HCT116 (cell line): Measurements from ENCODE around the gene IDH3G. TPM values are rescaled to one million over a fixed set of nuclear protein-coding genes. Genes with fewer than 3 reads are reported as not detected.

Experiments used
- ATAC-seq: fragments of 200-7000 bp; cut with Tn5 transposase; 2 replicates; pipeline ENCODE4 v1.9.1; 2020; ENCODE audit warnings: mild to moderate bottlenecking, moderate library complexity
- BruUV-seq: library from RNA; stranded (reverse); fragments of 400-500 nt; replicated peaks from 2 replicates; lab custom pipeline; 2021; lab: Mats Ljungman, UMichigan
- CTCF ChIA-PET: fragments of 300-600 bp; sonication (Branson Sonifier 250); formaldehyde crosslinking; loops from one replicate; lab custom pipeline; 2021; ENCODE audit warnings: antibody characterized with exemption; lab: Charles Lee
- POLR2A ChIA-PET: fragments of 300-600, 350-600 bp; sonication (Branson Sonifier 250); formaldehyde crosslinking; loops from one replicate; lab custom pipeline; 2021; ENCODE audit warnings: antibody characterized with exemption; lab: Charles Lee
- RAD21 ChIA-PET, 2 experiments: fragments of 300-600 bp; sonication (Branson Sonifier 250); formaldehyde crosslinking; loops; one replicate each; lab custom pipeline; 2023; ENCODE audit warnings: low total read pairs in 2 of 2; ENCODE audit not compliant: uncharacterized antibody in 2 of 2, unreplicated experiment in 2 of 2, low non-redundant PET in 1 of 2; lab: Charles Lee
- DNase-seq: peaks from one replicate; pipeline ENCODE4 v3.0.0-alpha.2; 2010; ENCODE audit warnings: low read depth, low spot score
- H2AFZ ChIP-seq: fragments of 200-600 bp; shearing (Covaris generic), sonication (generic); 2 replicates; pipeline ENCODE4 v1.6.1; 2017; ENCODE audit warnings: low read depth, mixed run types, mixed read lengths, antibody characterized with exemption, low read length; ENCODE audit not compliant: poor library complexity, severe bottlenecking
- H3K27ac ChIP-seq: 2 replicates; pipeline ENCODE4 v1.5.1; 2012; ENCODE audit warnings: low read depth, low read length
- H3K27me3 ChIP-seq: fragments of 200-600 bp; sonication (generic); 2 replicates; pipeline ENCODE4 v1.6.1; 2016; ENCODE audit warnings: mixed run types, low read length, mixed read lengths; ENCODE audit not compliant: insufficient read depth
- H3K36me3 ChIP-seq, 2 experiments: fragments of 200-500 bp in 1 of 2; fragments of 200-600 bp in 1 of 2; sonication (Bioruptor generic) in 1 of 2; sonication (generic) in 1 of 2; 2 replicates each; pipeline versions ENCODE4 v1.5.1 to v1.6.1; 2014 to 2016; ENCODE audit warnings: low read length in 2 of 2, inconsistent platforms in 1 of 2, mixed read lengths in 1 of 2, mixed run types in 1 of 2; ENCODE audit not compliant: insufficient read depth in 2 of 2, control insufficient read depth in 1 of 2
- H3K4me1 ChIP-seq, 2 experiments: fragments of 200-600 bp in 1 of 2; sonication (generic) in 1 of 2; 2 replicates each; pipeline versions ENCODE4 v1.5.1 to v1.6.1; 2012 to 2017; ENCODE audit warnings: low read length in 2 of 2, inconsistent platforms in 1 of 2, mild to moderate bottlenecking in 1 of 2, mixed read lengths in 1 of 2, mixed run types in 1 of 2, moderate library complexity in 1 of 2; ENCODE audit not compliant: insufficient read depth in 2 of 2, control insufficient read depth in 1 of 2
- H3K4me2 ChIP-seq: fragments of 200-600 bp; sonication (generic); 2 replicates; pipeline ENCODE4 v1.6.1; 2017; ENCODE audit warnings: mixed run types, low read length, mixed read lengths
- H3K4me3 ChIP-seq, 2 experiments: fragments of 200-600 bp in 1 of 2; sonication (generic) in 1 of 2; replicated peaks in 1 of 2; 2 replicates each; pipeline ENCODE4 v1.5.1; 2011 to 2016; ENCODE audit warnings: low read length in 2 of 2, control low read depth in 1 of 2, low read depth in 1 of 2, mild to moderate bottlenecking in 1 of 2, mixed read lengths in 1 of 2, mixed run types in 1 of 2
- H3K79me2 ChIP-seq: fragments of 200-600 bp; sonication (generic); 2 replicates; pipeline ENCODE4 v1.6.1; 2017; ENCODE audit warnings: mild to moderate bottlenecking, mixed run types, low read length, moderate library complexity, mixed read lengths; ENCODE audit not compliant: insufficient read depth
- H3K9ac ChIP-seq: fragments of 200-600 bp; sonication (generic); 2 replicates; pipeline ENCODE4 v1.6.1; 2016; ENCODE audit warnings: low read length, mixed read lengths
- H3K9me2 ChIP-seq: fragments of 200-600 bp; sonication (generic), shearing (Covaris generic); 2 replicates; pipeline ENCODE4 v1.6.1; 2017; ENCODE audit warnings: mixed run types, mild to moderate bottlenecking, moderate library complexity; ENCODE audit not compliant: insufficient read depth
- H3K9me3 ChIP-seq, 2 experiments: fragments of 200-500 bp in 1 of 2; fragments of 200-600 bp in 1 of 2; sonication (Bioruptor generic) in 1 of 2; sonication (generic) in 1 of 2; 2 replicates each; pipeline ENCODE4 v1.6.1; 2014 to 2017; ENCODE audit warnings: low read length in 2 of 2, mixed read lengths in 2 of 2, inconsistent platforms in 1 of 2, low read depth in 1 of 2, mild to moderate bottlenecking in 1 of 2, mixed run types in 1 of 2, moderate library complexity in 1 of 2; ENCODE audit not compliant: control insufficient read depth in 1 of 2, insufficient read depth in 1 of 2
- H4K20me1 ChIP-seq: fragments of 200-600 bp; sonication (generic), shearing (Covaris generic); 2 replicates; pipeline ENCODE4 v1.6.1; 2017; ENCODE audit warnings: mixed run types, mild to moderate bottlenecking, moderate library complexity; ENCODE audit not compliant: insufficient read depth
- CBX3 ChIP-seq: IDR thresholded peaks from 2 replicates; pipeline ENCODE4 v1.6.1; 2012; ENCODE audit warnings: low read depth
- CEBPB ChIP-seq: IDR thresholded peaks from 2 replicates; pipeline ENCODE4 v1.6.1; 2012; ENCODE audit warnings: low read depth
- EGR1 ChIP-seq: IDR thresholded peaks from 2 replicates; pipeline ENCODE4 v1.6.1; 2012; ENCODE audit warnings: low read depth
- ELF1 ChIP-seq: IDR thresholded peaks from 2 replicates; pipeline ENCODE4 v1.6.1; 2012; ENCODE audit warnings: low read depth, borderline replicate concordance
- EZH2phosphoT487 ChIP-seq: fragments of 200-600 bp; IDR thresholded peaks from 2 replicates; pipeline ENCODE4 v1.6.1; 2018; ENCODE audit warnings: antibody characterized with exemption, borderline replicate concordance
- JUND ChIP-seq: IDR thresholded peaks from 2 replicates; pipeline ENCODE4 v1.6.1; 2012
- MAX ChIP-seq: IDR thresholded peaks from 2 replicates; pipeline ENCODE4 v1.6.1; 2012
- POLR2AphosphoS5 ChIP-seq: IDR thresholded peaks from 2 replicates; pipeline ENCODE4 v1.6.1; 2011; ENCODE audit warnings: mild to moderate bottlenecking, low read depth, low read length, moderate library complexity
- RAD21 ChIP-seq: IDR thresholded peaks from 2 replicates; pipeline ENCODE4 v1.6.1; 2012; ENCODE audit warnings: low read depth, mild to moderate bottlenecking
- REST ChIP-seq: IDR thresholded peaks from 2 replicates; pipeline ENCODE4 v1.6.1; 2012; ENCODE audit warnings: low read depth
- SP1 ChIP-seq: IDR thresholded peaks from 2 replicates; pipeline ENCODE4 v1.6.1; 2012; ENCODE audit warnings: low read depth
- SRF ChIP-seq: IDR thresholded peaks from 2 replicates; pipeline ENCODE4 v1.6.1; 2012; ENCODE audit warnings: low read depth
- TCF7L2 ChIP-seq: IDR thresholded peaks from 2 replicates; pipeline ENCODE4 v1.7.0; 2011; ENCODE audit warnings: borderline replicate concordance, inconsistent platforms; ENCODE audit not compliant: insufficient read depth, insufficient read length; ENCODE audit errors: extremely low read depth
- ZBTB33 ChIP-seq: IDR thresholded peaks from 2 replicates; pipeline ENCODE4 v1.6.1; 2011; ENCODE audit warnings: mild to moderate bottlenecking, low read length, moderate library complexity; ENCODE audit not compliant: insufficient replicate concordance; ENCODE audit errors: extremely low read depth
- intact Hi-C: fragments of 100-400 bp; cut with micrococcal nuclease; formaldehyde crosslinking; loops from 2 replicates; pipeline ENCODE4 v1.10.0; 2022
- total RNA-seq: library from RNA; stranded (reverse); gene quantifications from one replicate; pipeline ENCODE4 v1.2.1, GENCODE V29; 2021; ENCODE audit not compliant: unreplicated experiment

Gene IDH3G
- total RNA-seq, 1 experiment from 2014 or later: 49.7 TPM

GRCh38 chrX:153801669-153802068 is 7.5 kb upstream of the IDH3G start:
- no peaks in the 10 kb centered on the region for H3K4me1 ChIP-seq
- peaks cover under 1% of the 10 kb centered on the region; the same call in 1 of the 2 replicates for H3K79me2 ChIP-seq
- POLR2A ChIA-PET: no interaction called here
- no peak overlapping the region for H2AFZ ChIP-seq
- H3K27me3 ChIP-seq: no peaks in the 10 kb centered on the region
- H3K9me3 ChIP-seq: no peaks in the 10 kb centered on the region
- DNase-seq: no peak
- no peak for ATAC-seq
- RAD21 ChIA-PET: no interaction called here
- CTCF ChIA-PET: no interaction called here
- TF ChIP-seq CBX3 (no peak), POLR2AphosphoS5 (no peak), EGR1 (no peak), SP1 (no peak), MAX (no peak), CEBPB (no peak), SRF (no peak), ELF1 (no peak), JUND (no peak), ZBTB33 (no peak), REST (no peak), TCF7L2 (no peak), EZH2phosphoT487 (no peak), RAD21 (no peak)
- no peak overlapping the region for H3K4me3 ChIP-seq
- H3K36me3 ChIP-seq: peaks cover 0 to 6% of the 10 kb centered on the region in 2 experiments; a peak in 1 of 4 replicates
- H4K20me1 ChIP-seq: no peaks in the 10 kb centered on the region
- no peak overlapping the region for H3K4me2 ChIP-seq
- no peak overlapping the region for H3K27ac ChIP-seq
- no peaks in the 10 kb centered on the region for H3K9me2 ChIP-seq
- intact Hi-C loops: no loop called here
- BruUV-seq: no TSS peak
- no peak overlapping the region for H3K9ac ChIP-seq
